Uterus (tissue), 2 donors: ENCODE measurements around the gene WFDC2.
"Not testable (repeated sequence)": the region's sequence is repeated elsewhere in the genome, so short reads cannot be mapped to it uniquely, and the experiment has no call there.

Experiments used
- POLR2A ChIP-seq, 2 donors: fragments of 450-650 bp; IDR thresholded peaks; one replicate each; pipeline ENCODE4 v1.6.1; 2016; ENCODE audit warnings: antibody characterized with exemption in 2 of 2, mild to moderate bottlenecking in 1 of 2, moderate library complexity in 1 of 2
- TF ChIP-seq, protein P1 (sequence below), 4 experiments: fragments of 200-600 bp in 2 of 4; fragments of 450-650 bp in 2 of 4; sonication (generic) in 2 of 4; IDR thresholded peaks; one replicate each; pipeline ENCODE4 v1.5.1; 2016 to 2019; ENCODE audit warnings: antibody characterized with exemption in 4 of 4, mild to moderate bottlenecking in 2 of 4, moderate library complexity in 1 of 4

- TF ChIP-seq POLR2A (IDR thresholded peaks at IDR 0.05): not testable (repeated sequence)
- TF ChIP-seq, protein P1, sequence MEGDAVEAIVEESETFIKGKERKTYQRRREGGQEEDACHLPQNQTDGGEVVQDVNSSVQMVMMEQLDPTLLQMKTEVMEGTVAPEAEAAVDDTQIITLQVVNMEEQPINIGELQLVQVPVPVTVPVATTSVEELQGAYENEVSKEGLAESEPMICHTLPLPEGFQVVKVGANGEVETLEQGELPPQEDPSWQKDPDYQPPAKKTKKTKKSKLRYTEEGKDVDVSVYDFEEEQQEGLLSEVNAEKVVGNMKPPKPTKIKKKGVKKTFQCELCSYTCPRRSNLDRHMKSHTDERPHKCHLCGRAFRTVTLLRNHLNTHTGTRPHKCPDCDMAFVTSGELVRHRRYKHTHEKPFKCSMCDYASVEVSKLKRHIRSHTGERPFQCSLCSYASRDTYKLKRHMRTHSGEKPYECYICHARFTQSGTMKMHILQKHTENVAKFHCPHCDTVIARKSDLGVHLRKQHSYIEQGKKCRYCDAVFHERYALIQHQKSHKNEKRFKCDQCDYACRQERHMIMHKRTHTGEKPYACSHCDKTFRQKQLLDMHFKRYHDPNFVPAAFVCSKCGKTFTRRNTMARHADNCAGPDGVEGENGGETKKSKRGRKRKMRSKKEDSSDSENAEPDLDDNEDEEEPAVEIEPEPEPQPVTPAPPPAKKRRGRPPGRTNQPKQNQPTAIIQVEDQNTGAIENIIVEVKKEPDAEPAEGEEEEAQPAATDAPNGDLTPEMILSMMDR (IDR thresholded peaks at IDR 0.05): not testable (repeated sequence)
These were observed 2.7 kb downstream of the WFDC2 start for GRCh38 chr20:45472286-45472685.
